GM12891 (cell line): Measurements from ENCODE around the gene IL2RA.

ENCODE experiments used
- DNase-seq: peaks from one replicate; pipeline ENCODE4 v3.0.0; 2011; ENCODE audit warnings: low spot score; ENCODE audit not compliant: insufficient read length
- FAIRE-seq: peaks from 2 replicates; lab custom pipeline; 2011; peaks lifted over from hg19 to GRCh38; lab: Jason Lieb, UNC
- PAX5 ChIP-seq: IDR thresholded peaks from 2 replicates; pipeline ENCODE4 v1.6.1; 2011; ENCODE audit warnings: low read length, moderate library complexity, mild to moderate bottlenecking; ENCODE audit not compliant: insufficient read depth, severe bottlenecking
- POLR2A ChIP-seq: IDR thresholded peaks from 2 replicates; pipeline ENCODE4 v1.6.1; 2011; ENCODE audit warnings: low read depth, low read length, control low read depth
- POLR2AphosphoS5 ChIP-seq: IDR thresholded peaks from 2 replicates; pipeline ENCODE4 v1.6.1; 2011; ENCODE audit warnings: low read depth, low read length, control low read depth
- POU2F2 ChIP-seq: IDR thresholded peaks from 2 replicates; pipeline ENCODE4 v1.6.1; 2011; ENCODE audit warnings: low read depth, mild to moderate bottlenecking, control low read depth, low read length, moderate library complexity
- SPI1 ChIP-seq: IDR thresholded peaks from 2 replicates; pipeline ENCODE4 v1.6.1; 2011; ENCODE audit warnings: low read depth, low read length, control low read depth
- TAF1 ChIP-seq: IDR thresholded peaks from 2 replicates; pipeline ENCODE4 v1.6.1; 2011; ENCODE audit warnings: low read depth, low read length, control low read depth

IL2RA gene

GRCh38 chr10:5989756-5990155 is 72.4 kb downstream of the IL2RA start:
- no peak for DNase-seq
- TF ChIP-seq POU2F2 (no peak), POLR2A (no peak), TAF1 (no peak), PAX5 (no peak), POLR2AphosphoS5 (no peak), SPI1 (no peak)
- no peak for FAIRE-seq

GRCh38 chr10:5988336-5988920 is 73.7 kb downstream of the IL2RA start:
- TF ChIP-seq POLR2A (no peak), TAF1 (no peak), SPI1 (no peak), POU2F2 (no peak), PAX5 (no peak), POLR2AphosphoS5 (no peak)
- DNase-seq (no peak), FAIRE-seq (peak; percentile 63)

DNA sequence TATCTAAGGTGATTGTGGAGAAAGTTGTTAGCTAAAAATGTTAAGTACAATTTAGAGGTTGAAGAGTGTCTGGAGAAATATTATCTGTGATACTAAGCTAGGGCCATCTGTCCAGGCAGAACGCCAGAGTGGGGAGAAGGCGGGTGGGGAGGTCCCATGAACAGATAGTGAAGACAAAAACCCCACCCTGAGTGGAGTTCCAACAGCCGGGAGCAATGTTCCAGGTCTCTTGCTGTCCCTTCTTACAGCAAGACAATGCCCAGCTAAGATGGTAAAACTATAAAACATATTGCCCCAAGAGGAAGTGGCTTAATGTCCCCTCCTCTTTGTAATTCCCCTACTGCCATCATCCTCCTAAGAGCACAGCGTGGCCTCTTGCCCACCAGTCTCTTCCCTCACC is 74.4 kb downstream of the IL2RA start:
- FAIRE-seq (peak; percentile 68), DNase-seq (no peak)
- TF ChIP-seq POU2F2 (no peak), SPI1 (peak; percentile 74), PAX5 (no peak), POLR2AphosphoS5 (no peak)

- DNase-seq, result no peak
- FAIRE-seq, result no peak
- no peak for TF ChIP-seq POLR2AphosphoS5
- TF ChIP-seq POLR2A, result no peak
- TF ChIP-seq PAX5, result no peak
- no peak for TF ChIP-seq TAF1
- no peak for TF ChIP-seq POU2F2
- TF ChIP-seq SPI1, result no peak
Measured at GRCh38 chr10:5985029-5985428, 77.1 kb downstream of the IL2RA start.

DNA sequence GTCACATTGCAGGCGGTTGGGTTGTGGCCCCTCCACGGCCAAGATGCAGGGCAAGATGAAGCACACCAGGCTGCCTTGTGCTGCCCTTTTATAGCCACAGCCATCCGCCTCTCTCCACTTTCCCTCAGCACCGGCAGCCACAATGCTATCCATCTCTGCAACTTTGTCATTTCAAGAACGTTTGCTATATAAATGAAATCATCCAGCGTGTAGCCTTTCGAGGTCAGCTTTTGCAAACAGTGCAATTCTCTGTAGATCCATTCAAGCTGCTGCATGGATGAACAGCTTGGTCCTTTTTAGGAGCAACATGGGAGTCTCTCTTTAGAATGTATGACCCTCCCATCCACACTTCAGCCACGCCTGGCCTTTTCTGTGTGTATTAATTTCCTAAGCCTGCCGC is 78.4 kb downstream of the IL2RA start:
- FAIRE-seq, result no peak
- TF ChIP-seq SPI1 (no peak), POU2F2 (no peak), PAX5 (no peak), POLR2AphosphoS5 (no peak), POLR2A (no peak), TAF1 (no peak)
- DNase-seq, result no peak

DNA sequence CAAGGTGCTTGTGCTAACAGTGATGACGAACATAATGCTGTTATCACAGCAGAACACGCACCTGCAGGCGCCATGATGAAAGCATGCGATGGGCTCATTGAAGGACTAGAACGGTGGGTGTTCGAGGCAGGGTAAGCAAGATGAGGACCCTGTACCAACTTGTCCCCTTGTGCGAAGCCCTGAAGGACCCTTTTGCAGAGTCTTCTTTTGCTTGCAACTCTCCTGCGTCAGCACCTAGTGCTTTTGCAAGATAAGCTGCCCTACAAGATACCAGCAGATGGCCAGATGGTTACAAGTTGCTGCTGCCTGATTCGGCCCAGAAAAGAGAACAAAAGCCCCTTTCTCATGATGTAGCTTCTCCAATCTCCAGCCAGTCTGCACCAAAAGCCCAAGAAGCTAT is 80.6 kb downstream of the IL2RA start:
- TF ChIP-seq SPI1 (no peak), PAX5 (no peak), POLR2AphosphoS5 (no peak)
- DNase-seq (no peak), FAIRE-seq (no peak)

GRCh38 chr10:5978230-5978489 is 84.0 kb downstream of the IL2RA start:
- FAIRE-seq (no peak), DNase-seq (no peak)

DNA sequence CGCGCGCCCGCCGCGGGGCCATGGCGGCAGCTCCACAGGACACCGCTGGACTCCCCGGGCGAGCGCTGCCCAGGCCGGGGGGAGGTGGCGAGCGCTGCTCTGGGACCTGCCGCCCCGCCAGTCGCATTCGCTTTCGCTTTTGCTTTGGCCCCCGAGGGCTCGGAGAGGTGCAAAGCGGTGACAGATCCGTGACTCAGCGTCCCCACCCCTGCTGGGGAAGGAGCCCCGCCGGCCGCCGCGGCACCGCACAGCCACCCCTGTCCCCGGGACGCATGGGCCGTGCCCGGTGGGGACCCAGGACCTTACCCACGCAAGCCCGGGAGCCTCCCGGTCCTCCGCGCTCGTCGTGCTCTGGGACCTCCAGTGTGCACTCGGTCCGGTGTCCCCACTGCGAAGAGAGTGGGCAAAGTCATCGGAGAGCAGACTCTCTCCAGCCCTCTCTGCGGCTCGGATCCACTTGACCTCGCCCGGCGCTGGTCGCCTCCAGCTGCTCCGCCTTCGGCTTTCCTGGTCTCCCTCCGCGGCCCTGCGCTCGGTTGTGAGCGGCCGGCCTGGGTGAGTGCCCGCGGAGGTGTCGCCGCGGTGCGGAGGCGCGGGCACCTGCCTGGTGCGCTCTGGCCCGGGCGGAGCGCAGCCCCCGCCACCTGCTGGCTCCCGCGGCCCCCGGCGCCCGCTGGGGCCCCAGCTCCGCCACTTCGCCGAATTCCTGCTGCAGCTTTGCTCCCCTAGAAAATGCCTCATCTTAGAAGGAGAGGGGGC is 84.5 kb downstream of the IL2RA start, which contains the start of gene IL15RA:
Gene IL15RA, minus strand, starts transcription at position 73 of the 759 bp plus-strand sequence. Its CDS starts 51 bp downstream, at position 22.
- FAIRE-seq (peak; percentile 88), DNase-seq (peak; percentile 88)
- TF ChIP-seq PAX5, result no peak
- no peak for TF ChIP-seq POLR2AphosphoS5
- TF ChIP-seq POU2F2, result no peak
- TF ChIP-seq SPI1, result no peak
- no peak for TF ChIP-seq TAF1
- no peak for TF ChIP-seq POLR2A

More at GRCh38 chr10:5978230-5978489, 84.0 kb downstream of the IL2RA start:
- TF ChIP-seq POLR2AphosphoS5, result no peak
- TF ChIP-seq POLR2A, result no peak
- no peak for TF ChIP-seq TAF1
- no peak for TF ChIP-seq SPI1
- TF ChIP-seq PAX5, result no peak
- TF ChIP-seq POU2F2, result no peak

DNA sequence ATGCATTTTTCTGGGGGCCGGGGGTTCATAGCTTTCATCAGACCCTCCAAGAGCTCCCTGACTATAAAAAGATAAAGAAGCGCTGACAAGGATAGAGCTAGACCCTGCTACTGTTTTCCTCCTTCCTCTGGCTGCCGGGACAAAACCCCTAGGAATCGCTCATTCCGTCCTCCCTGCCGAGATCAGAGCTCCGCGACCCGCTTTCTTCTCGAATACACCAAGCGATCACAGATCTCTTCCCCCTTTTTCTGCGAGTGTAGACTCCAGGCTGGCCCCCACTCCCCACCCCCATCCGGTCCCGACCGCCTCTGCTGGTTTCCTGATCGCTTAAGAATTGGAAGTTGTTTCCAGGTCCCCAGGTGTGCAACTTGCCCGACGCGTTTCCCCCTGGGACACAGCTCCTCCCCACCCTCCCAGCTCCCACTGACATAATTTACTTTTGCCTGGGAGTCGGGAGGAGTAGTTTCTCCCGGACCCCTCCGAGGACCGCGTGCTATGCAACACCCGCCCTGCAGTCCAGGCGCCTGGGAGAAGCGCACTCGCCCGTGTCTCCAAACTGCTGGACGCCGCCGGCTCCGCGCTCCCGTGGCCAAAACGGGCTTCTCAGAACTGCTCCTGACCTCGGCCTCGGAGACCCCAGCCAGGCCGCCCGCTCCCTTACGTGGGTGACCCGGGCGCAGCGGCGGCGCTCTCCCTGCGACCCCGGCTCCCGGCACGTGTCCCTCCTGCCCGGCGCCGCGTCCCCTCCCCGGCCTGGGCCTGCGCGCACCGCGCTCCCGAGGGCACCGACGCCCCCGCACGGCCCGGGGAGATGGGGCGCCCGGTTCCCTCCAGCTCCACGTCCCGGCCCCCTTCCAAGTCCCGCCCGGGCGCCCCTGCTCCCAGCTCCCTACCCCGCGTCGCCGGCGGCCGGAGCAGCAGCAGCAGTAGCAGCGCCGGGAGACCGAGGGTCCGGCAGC is 85.4 kb downstream of the IL2RA start:
- peak; percentile 59 for FAIRE-seq
- 0 out of 2 replicates have a peak, but pooled peaks have one; percentile 5 for TF ChIP-seq TAF1
- no peak for TF ChIP-seq POLR2A
- no peak for DNase-seq
